NCI-H1694 treated with DMSO at 0.1 percent for 48 hours (cell line): ENCODE results near the gene RCVRN.

Experiments used
- DNase-seq: peaks from one replicate; lab custom pipeline; 2025; lab: John Stamatoyannopoulos, UW

RCVRN gene

GRCh38 chr17:9905078-9905415 is at the start of gene RCVRN:
Gene RCVRN (minus strand): TSS chr17:9905271. CDS start chr17:9905180, 91 bp downstream.
- no peak for DNase-seq

GRCh38 chr17:9953492-9953891 is 48.4 kb upstream of the RCVRN start:
- no peak for DNase-seq

GRCh38 chr17:9951803-9952202 is 46.7 kb upstream of the RCVRN start:
- DNase-seq = no peak

GRCh38 chr17:9948928-9949327 is 43.9 kb upstream of the RCVRN start:
- no peak for DNase-seq

GRCh38 chr17:9944704-9945103 is 39.6 kb upstream of the RCVRN start:
- no peak for DNase-seq

- no peak for DNase-seq
Observed at GRCh38 chr17:9943343-9943742, 38.3 kb upstream of the RCVRN start.

- DNase-seq = no peak
Observed at GRCh38 chr17:9942885-9943284, 37.8 kb upstream of the RCVRN start.

GRCh38 chr17:9941305-9941704 is 36.2 kb upstream of the RCVRN start:
- no peak for DNase-seq

- DNase-seq = no peak
Observed at GRCh38 chr17:9940841-9941240, 35.8 kb upstream of the RCVRN start.

- no peak for DNase-seq
Observed at GRCh38 chr17:9938764-9939163, 33.7 kb upstream of the RCVRN start.

- DNase-seq = no peak
Observed at GRCh38 chr17:9937901-9938300, 32.8 kb upstream of the RCVRN start.

GRCh38 chr17:9937241-9937761 is 32.2 kb upstream of the RCVRN start:
- DNase-seq = no peak

GRCh38 chr17:9936095-9936494 is 31.0 kb upstream of the RCVRN start:
- no peak for DNase-seq

GRCh38 chr17:9935408-9935807 is 30.3 kb upstream of the RCVRN start:
- no peak for DNase-seq

GRCh38 chr17:9934331-9934730 is 29.3 kb upstream of the RCVRN start:
- DNase-seq = no peak

GRCh38 chr17:9932491-9932890 is 27.4 kb upstream of the RCVRN start:
- DNase-seq = no peak

GRCh38 chr17:9931144-9931741 is 26.2 kb upstream of the RCVRN start:
- DNase-seq = no peak

GRCh38 chr17:9929871-9930270 is 24.8 kb upstream of the RCVRN start:
- no peak for DNase-seq

- no peak for DNase-seq
Observed at GRCh38 chr17:9928601-9929333, 23.7 kb upstream of the RCVRN start.

- DNase-seq = no peak
Observed at GRCh38 chr17:9926150-9926804, 21.2 kb upstream of the RCVRN start.

- DNase-seq = no peak
Observed at GRCh38 chr17:9925457-9925856, 20.4 kb upstream of the RCVRN start.

- peak; percentile 50 for DNase-seq
Observed at GRCh38 chr17:9924735-9925191, 19.7 kb upstream of the RCVRN start.
